ENCODE results near the gene WDR11. TPM values are rescaled to one million over a fixed set of nuclear protein-coding genes. Genes with fewer than 3 reads are reported as not detected.
A peak's percentile ranks its signal among the peaks of the same experiment; 100 is the strongest.

WDR11 gene, protein sequence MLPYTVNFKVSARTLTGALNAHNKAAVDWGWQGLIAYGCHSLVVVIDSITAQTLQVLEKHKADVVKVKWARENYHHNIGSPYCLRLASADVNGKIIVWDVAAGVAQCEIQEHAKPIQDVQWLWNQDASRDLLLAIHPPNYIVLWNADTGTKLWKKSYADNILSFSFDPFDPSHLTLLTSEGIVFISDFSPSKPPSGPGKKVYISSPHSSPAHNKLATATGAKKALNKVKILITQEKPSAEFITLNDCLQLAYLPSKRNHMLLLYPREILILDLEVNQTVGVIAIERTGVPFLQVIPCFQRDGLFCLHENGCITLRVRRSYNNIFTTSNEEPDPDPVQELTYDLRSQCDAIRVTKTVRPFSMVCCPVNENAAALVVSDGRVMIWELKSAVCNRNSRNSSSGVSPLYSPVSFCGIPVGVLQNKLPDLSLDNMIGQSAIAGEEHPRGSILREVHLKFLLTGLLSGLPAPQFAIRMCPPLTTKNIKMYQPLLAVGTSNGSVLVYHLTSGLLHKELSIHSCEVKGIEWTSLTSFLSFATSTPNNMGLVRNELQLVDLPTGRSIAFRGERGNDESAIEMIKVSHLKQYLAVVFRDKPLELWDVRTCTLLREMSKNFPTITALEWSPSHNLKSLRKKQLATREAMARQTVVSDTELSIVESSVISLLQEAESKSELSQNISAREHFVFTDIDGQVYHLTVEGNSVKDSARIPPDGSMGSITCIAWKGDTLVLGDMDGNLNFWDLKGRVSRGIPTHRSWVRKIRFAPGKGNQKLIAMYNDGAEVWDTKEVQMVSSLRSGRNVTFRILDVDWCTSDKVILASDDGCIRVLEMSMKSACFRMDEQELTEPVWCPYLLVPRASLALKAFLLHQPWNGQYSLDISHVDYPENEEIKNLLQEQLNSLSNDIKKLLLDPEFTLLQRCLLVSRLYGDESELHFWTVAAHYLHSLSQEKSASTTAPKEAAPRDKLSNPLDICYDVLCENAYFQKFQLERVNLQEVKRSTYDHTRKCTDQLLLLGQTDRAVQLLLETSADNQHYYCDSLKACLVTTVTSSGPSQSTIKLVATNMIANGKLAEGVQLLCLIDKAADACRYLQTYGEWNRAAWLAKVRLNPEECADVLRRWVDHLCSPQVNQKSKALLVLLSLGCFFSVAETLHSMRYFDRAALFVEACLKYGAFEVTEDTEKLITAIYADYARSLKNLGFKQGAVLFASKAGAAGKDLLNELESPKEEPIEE
- total RNA-seq (ENCODE audit: unreplicated experiment) = 74.1 TPM
- long read RNA-seq, full-length matches to known transcripts = 2 of 3 reads
- long read RNA-seq, partial matches to known transcripts = 1 of 3 reads
- long read RNA-seq, other reads (novel, unspliced or antisense) = 0 of 3 reads

DNA sequence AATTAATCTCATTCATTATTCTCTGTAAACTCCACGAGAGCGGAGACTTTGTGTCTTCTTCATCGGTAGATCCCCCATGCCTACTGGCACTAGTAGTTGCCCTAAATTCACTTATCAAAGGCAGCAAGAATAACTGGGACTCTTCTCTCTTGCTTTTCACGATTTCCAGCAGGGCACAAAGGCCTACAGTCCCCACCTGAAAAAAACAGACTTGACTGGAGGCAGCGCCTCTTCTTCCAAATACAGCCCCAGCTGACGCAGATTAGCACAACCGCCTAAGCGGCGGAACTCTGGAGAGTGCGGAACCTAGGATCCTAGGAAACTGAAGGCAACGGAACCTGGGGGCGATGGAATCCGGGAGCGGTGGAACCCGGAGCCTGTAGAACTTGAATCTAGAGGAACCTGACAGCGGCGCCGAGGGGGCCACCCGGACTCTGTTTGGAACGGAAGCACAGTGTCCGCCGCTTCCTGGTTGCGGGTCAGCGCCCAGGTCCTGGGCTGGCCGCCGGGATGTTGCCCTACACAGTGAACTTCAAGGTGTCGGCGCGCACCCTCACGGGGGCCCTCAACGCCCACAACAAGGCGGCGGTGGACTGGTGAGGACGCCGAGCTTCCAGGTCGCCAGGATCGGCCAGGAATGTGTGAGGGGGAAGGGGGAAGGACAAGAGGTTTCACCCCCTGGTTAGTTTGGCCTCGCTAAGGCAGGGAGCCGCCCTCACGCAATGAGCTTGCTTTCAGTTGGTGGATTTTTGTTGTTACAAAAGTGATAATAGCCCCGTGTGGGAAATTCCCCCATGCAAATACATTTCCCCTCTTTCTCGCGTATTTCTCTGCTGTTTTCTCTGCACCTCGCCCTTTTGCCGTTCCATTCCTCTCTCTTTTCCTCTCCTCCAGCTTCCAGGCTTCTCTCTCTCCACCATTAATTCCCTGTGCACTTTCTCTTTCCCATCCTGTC is at the start of gene WDR11:
Gene WDR11 (plus strand): TSS at position 452 of the 955 bp plus-strand sequence. CDS start 59 bp downstream, at position 511.
- Mint-ChIP-seq H3K4me1 (ENCODE audit: low read depth, unreplicated experiment) (peaks cover 21% of the 10 kb centered on the region), H3K4me3 (ENCODE audit: unreplicated experiment) (peak within 1 kb of the TSS; percentile 98), H3K36me3 (ENCODE audit: unreplicated experiment) (peaks cover 10% of the 10 kb centered on the region), H3K27me3 (ENCODE audit: unreplicated experiment) (peaks cover 4% of the 10 kb centered on the region), H3K9me3 (ENCODE audit: unreplicated experiment) (peaks cover 7% of the 10 kb centered on the region), H3K27ac (ENCODE audit: unreplicated experiment) (peak within 1 kb of the TSS; percentile 97)
- peak; percentile 91 for DNase-seq
- TF ChIP-seq, protein P1, sequence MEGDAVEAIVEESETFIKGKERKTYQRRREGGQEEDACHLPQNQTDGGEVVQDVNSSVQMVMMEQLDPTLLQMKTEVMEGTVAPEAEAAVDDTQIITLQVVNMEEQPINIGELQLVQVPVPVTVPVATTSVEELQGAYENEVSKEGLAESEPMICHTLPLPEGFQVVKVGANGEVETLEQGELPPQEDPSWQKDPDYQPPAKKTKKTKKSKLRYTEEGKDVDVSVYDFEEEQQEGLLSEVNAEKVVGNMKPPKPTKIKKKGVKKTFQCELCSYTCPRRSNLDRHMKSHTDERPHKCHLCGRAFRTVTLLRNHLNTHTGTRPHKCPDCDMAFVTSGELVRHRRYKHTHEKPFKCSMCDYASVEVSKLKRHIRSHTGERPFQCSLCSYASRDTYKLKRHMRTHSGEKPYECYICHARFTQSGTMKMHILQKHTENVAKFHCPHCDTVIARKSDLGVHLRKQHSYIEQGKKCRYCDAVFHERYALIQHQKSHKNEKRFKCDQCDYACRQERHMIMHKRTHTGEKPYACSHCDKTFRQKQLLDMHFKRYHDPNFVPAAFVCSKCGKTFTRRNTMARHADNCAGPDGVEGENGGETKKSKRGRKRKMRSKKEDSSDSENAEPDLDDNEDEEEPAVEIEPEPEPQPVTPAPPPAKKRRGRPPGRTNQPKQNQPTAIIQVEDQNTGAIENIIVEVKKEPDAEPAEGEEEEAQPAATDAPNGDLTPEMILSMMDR (IDR thresholded peaks at IDR 0.05; ENCODE audit: partially characterized antibody, unreplicated experiment) = no peak

DNA sequence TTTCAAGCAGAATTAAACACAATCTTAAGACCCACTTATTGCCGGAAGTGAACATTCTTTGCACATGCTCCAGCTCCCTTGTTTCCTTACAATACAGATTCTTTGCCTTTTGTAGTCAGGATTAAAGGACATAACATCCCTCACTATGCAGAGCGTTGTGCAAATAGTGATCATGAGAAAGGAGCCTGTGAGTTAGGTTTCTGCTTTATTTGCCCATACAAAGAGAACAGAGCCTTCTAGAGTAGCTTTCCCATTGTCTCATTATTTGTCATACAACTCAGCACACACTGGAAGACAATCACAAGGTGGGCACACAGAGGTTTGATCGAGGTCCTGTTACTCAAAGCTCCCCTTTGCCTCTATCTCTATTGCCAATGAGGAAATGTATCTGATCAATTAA is 48.2 kb upstream of the WDR11 start:
- H3K4me3 Mint-ChIP-seq (ENCODE audit: unreplicated experiment) = no peak overlapping the region
- peaks cover 2% of the 10 kb centered on the region for H3K27me3 Mint-ChIP-seq (ENCODE audit: unreplicated experiment)
- no peak overlapping the region for H3K27ac Mint-ChIP-seq (ENCODE audit: unreplicated experiment)
- TF ChIP-seq, protein P1 (IDR thresholded peaks at IDR 0.05; ENCODE audit: partially characterized antibody, unreplicated experiment) = no peak
- peaks cover 2% of the 10 kb centered on the region for H3K9me3 Mint-ChIP-seq (ENCODE audit: unreplicated experiment)
- DNase-seq = no peak
- H3K36me3 Mint-ChIP-seq (ENCODE audit: unreplicated experiment) = no peaks in the 10 kb centered on the region
- H3K4me1 Mint-ChIP-seq (ENCODE audit: low read depth, unreplicated experiment) = peaks cover 13% of the 10 kb centered on the region

DNA sequence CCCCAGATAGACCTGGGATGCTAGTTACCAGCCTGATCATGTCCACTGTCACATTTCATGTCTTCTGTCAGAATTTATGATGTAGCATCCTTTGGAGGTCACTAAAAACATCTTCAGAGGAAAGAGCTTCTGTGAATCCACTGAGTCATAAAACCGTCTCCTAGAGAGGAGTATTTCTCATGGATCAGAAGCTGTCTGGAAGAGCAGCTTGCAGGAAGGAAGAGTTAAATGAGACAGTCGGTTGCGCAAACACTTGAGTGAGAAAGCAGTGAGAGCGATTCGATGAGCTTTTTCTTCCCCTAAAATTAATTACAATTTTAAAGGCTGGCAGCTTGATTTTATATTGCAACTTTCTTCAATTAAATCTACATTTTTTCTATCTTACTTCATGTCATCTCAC is 47.2 kb upstream of the WDR11 start:
- TF ChIP-seq, protein P1 (IDR thresholded peaks at IDR 0.05; ENCODE audit: partially characterized antibody, unreplicated experiment) = no peak
- H3K27ac Mint-ChIP-seq (ENCODE audit: unreplicated experiment) = no peak overlapping the region
- H3K9me3 Mint-ChIP-seq (ENCODE audit: unreplicated experiment) = no peaks in the 10 kb centered on the region
- DNase-seq = no peak
- peaks cover 2% of the 10 kb centered on the region for H3K27me3 Mint-ChIP-seq (ENCODE audit: unreplicated experiment)
- no peaks in the 10 kb centered on the region for H3K36me3 Mint-ChIP-seq (ENCODE audit: unreplicated experiment)
- peaks cover 13% of the 10 kb centered on the region for H3K4me1 Mint-ChIP-seq (ENCODE audit: low read depth, unreplicated experiment)
- no peak overlapping the region for H3K4me3 Mint-ChIP-seq (ENCODE audit: unreplicated experiment)

DNA sequence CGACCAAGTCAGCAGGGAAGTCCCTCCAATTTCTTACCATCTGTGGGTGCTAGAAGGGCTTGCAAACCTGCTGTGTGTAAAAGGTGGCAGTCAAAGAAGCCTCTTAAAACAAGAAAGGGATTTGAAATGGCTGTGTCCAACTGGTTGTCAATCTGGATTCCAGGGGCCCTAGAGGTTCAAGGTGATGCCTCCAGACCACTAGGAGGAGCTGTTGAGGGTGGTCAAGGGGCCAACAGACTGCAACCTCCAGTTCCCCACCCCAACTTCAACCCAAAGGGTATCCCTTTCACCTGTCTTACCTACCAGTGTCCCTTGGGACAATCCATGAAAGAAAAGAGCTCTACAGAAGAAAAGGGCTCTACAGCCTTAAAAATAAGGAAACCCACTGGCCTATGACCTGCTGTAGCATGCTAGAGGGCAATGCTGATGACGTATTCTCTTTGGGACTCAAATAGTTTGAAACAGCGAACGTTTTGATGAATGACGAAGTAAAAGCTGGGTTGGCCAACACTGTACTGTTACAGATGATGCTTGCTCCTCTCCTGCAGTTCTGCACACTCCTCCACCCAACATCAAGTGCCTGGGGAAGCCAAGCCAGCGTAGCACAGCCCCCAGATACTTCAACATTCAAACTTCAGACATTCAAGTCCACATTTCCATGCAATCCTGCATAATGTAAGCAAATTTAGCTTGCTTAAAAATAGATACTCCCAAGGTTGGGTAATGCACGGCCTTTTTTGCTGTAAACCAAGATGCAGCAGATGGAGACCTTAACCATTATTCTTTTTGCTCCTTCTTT is 45.9 kb upstream of the WDR11 start:
- Mint-ChIP-seq H3K27ac (ENCODE audit: unreplicated experiment) (no peak overlapping the region), H3K4me1 (ENCODE audit: low read depth, unreplicated experiment) (peaks cover 8% of the 10 kb centered on the region), H3K4me3 (ENCODE audit: unreplicated experiment) (no peak overlapping the region), H3K27me3 (ENCODE audit: unreplicated experiment) (peaks cover 2% of the 10 kb centered on the region), H3K36me3 (ENCODE audit: unreplicated experiment) (no peaks in the 10 kb centered on the region), H3K9me3 (ENCODE audit: unreplicated experiment) (no peaks in the 10 kb centered on the region)
- TF ChIP-seq, protein P1 (IDR thresholded peaks at IDR 0.05; ENCODE audit: partially characterized antibody, unreplicated experiment) = no peak
- DNase-seq = no peak
